Smooth muscle cell (in vitro differentiated cells): ENCODE data around the gene RSPO4. TPM values are rescaled to one million over a fixed set of nuclear protein-coding genes. Genes with fewer than 3 reads are reported as not detected.

Experiments
- DNase-seq: peaks from one replicate; lab custom pipeline; 2025; ENCODE audit not compliant: unreplicated experiment; lab: John Stamatoyannopoulos, UW
- H2AFZ ChIP-seq: fragments of 200-600 bp; sonication (generic); 2 replicates; pipeline ENCODE4 v1.6.0; 2016; ENCODE audit warnings: antibody characterized with exemption, low read depth, mild to moderate bottlenecking
- H3F3A ChIP-seq: fragments of 200-600 bp; sonication (generic); 2 replicates; pipeline ENCODE4 v1.6.0; 2017; ENCODE audit warnings: antibody characterized with exemption, low read depth
- H3K27ac ChIP-seq: fragments of 200-600 bp; sonication (generic); 2 replicates; pipeline ENCODE4 v1.5.1; 2016; ENCODE audit warnings: low read depth, mild to moderate bottlenecking
- H3K27me3 ChIP-seq: fragments of 200-600 bp; sonication (generic); 2 replicates; pipeline ENCODE4 v1.6.1; 2016; ENCODE audit warnings: low read depth, mild to moderate bottlenecking
- H3K36me3 ChIP-seq: fragments of 200-600 bp; sonication (generic); 2 replicates; pipeline ENCODE4 v1.5.1; 2016; ENCODE audit warnings: low read depth
- H3K4me1 ChIP-seq: fragments of 200-600 bp; sonication (generic); 2 replicates; pipeline ENCODE4 v1.5.1; 2016; ENCODE audit warnings: low read depth
- H3K4me2 ChIP-seq: fragments of 200-600 bp; sonication (generic); 2 replicates; pipeline ENCODE4 v1.6.0; 2016; ENCODE audit warnings: mild to moderate bottlenecking
- H3K4me3 ChIP-seq: fragments of 200-600 bp; sonication (generic); 2 replicates; pipeline ENCODE4 v1.5.1; 2016; ENCODE audit warnings: mild to moderate bottlenecking
- H3K79me2 ChIP-seq: fragments of 200-600 bp; sonication (generic); 2 replicates; pipeline ENCODE4 v1.6.0; 2016; ENCODE audit warnings: low read depth, mild to moderate bottlenecking
- H3K9ac ChIP-seq: fragments of 200-600 bp; sonication (generic); 2 replicates; pipeline ENCODE4 v1.6.0; 2016; ENCODE audit warnings: low read depth
- H3K9me3 ChIP-seq: fragments of 200-600 bp; sonication (generic); replicated peaks from 2 replicates; pipeline ENCODE4 v1.5.1; 2016; ENCODE audit warnings: low read depth
- H4K20me1 ChIP-seq: fragments of 200-600 bp; sonication (generic); 2 replicates; pipeline ENCODE4 v1.6.0; 2016; ENCODE audit warnings: low read depth
- WGBS: methylation state at CpG from one replicate; pipeline ENCODE4 v1.1.7; 2016; ENCODE audit warnings: low lambda C conversion rate; 5-methylcytosine and 5-hydroxymethylcytosine counted together
- polyA plus RNA-seq: library from polyadenylated mRNA; unstranded; fragments of >200 nt; fragmentation: Nextera tagmentation; extraction: Ambion mirVana; gene quantifications from 2 replicates; pipeline ENCODE4 v1.2.1, GENCODE V29; 2016
- total RNA-seq: library from RNA; depleted of rRNA; stranded (reverse); fragments of >200 nt; gene quantifications from 2 replicates; pipeline ENCODE4 v1.2.3, GENCODE V29; 2014
- TF ChIP-seq, protein P1 (sequence below): fragments of 200-600 bp; sonication (generic); IDR thresholded peaks from 2 replicates; pipeline ENCODE4 v1.5.1; 2017; ENCODE audit warnings: borderline replicate concordance, mild to moderate bottlenecking, antibody characterized with exemption; ENCODE audit not compliant: insufficient read depth, poor library complexity, severe bottlenecking

RSPO4 gene
- total and polyA plus RNA-seq, 2 experiments from 2014 or later = 1.3 to 5.0 TPM

GRCh38 chr20:944148-944547, 58.0 kb downstream of the RSPO4 start:
- no peak for DNase-seq
- H3K4me2 ChIP-seq = no peak overlapping the region

GRCh38 chr20:942611-943010, 59.5 kb downstream of the RSPO4 start:
- DNase-seq = no peak
- no peak overlapping the region for H3K27ac ChIP-seq
- no peaks in the 10 kb centered on the region for H3K79me2 ChIP-seq
- H3K27me3 ChIP-seq = no peaks in the 10 kb centered on the region
- H3K9me3 ChIP-seq = no peaks in the 10 kb centered on the region
- no peaks in the 10 kb centered on the region for H3F3A ChIP-seq
- no peak overlapping the region for H2AFZ ChIP-seq
- TF ChIP-seq, protein P1, sequence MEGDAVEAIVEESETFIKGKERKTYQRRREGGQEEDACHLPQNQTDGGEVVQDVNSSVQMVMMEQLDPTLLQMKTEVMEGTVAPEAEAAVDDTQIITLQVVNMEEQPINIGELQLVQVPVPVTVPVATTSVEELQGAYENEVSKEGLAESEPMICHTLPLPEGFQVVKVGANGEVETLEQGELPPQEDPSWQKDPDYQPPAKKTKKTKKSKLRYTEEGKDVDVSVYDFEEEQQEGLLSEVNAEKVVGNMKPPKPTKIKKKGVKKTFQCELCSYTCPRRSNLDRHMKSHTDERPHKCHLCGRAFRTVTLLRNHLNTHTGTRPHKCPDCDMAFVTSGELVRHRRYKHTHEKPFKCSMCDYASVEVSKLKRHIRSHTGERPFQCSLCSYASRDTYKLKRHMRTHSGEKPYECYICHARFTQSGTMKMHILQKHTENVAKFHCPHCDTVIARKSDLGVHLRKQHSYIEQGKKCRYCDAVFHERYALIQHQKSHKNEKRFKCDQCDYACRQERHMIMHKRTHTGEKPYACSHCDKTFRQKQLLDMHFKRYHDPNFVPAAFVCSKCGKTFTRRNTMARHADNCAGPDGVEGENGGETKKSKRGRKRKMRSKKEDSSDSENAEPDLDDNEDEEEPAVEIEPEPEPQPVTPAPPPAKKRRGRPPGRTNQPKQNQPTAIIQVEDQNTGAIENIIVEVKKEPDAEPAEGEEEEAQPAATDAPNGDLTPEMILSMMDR = no peak
- no peaks in the 10 kb centered on the region for H4K20me1 ChIP-seq
- no peak overlapping the region for H3K4me2 ChIP-seq
- WGBS = 90% methylated on average over 7 of the region's 7 CpGs
- H3K4me3 ChIP-seq = no peak overlapping the region
- H3K36me3 ChIP-seq = no peaks in the 10 kb centered on the region
- H3K4me1 ChIP-seq = no peaks in the 10 kb centered on the region
- no peak overlapping the region for H3K9ac ChIP-seq

More at GRCh38 chr20:944148-944547, 58.0 kb downstream of the RSPO4 start:
- TF ChIP-seq, protein P1 = no peak
- Histone ChIP-seq H3K79me2 (no peaks in the 10 kb centered on the region), H2AFZ (no peak overlapping the region), H3K4me3 (no peak overlapping the region), H3K4me1 (no peaks in the 10 kb centered on the region), H3K27me3 (no peaks in the 10 kb centered on the region), H3K36me3 (no peaks in the 10 kb centered on the region), H4K20me1 (no peaks in the 10 kb centered on the region), H3K27ac (no peak overlapping the region), H3F3A (no peaks in the 10 kb centered on the region), H3K9me3 (no peaks in the 10 kb centered on the region), H3K9ac (no peak overlapping the region)
- WGBS = 92% methylated on average over 9 of the region's 9 CpGs

DNA sequence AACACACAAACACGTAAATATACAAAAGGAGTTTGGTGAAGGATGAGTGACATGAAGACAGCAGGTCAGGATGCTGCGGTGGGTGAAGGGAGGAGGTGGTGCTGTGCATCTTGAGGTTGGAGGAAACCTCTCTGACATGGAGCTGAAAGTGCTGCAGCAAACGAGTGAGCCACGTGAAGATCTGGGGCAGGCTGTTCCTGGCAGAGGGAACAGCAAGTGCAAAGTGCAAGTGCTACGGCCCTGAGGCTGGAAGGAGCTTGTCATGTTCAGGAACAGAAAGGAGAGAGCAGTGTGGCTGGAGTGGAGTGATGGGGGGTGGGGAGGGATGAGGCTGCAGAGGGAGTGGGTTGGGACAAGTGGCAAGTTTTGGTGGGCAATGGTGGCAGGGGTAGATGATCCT, 61.2 kb downstream of the RSPO4 start:
- WGBS = 81% methylated on average over 5 of the region's 5 CpGs
- no peaks in the 10 kb centered on the region for H3K36me3 ChIP-seq
- no peak overlapping the region for H3K9ac ChIP-seq
- no peak overlapping the region for H3K4me3 ChIP-seq
- H3K4me1 ChIP-seq = no peaks in the 10 kb centered on the region
- no peak overlapping the region for H2AFZ ChIP-seq
- no peak overlapping the region for H3K4me2 ChIP-seq
- H3K9me3 ChIP-seq = no peaks in the 10 kb centered on the region
- H3F3A ChIP-seq = no peaks in the 10 kb centered on the region
- TF ChIP-seq, protein P1 = no peak
- no peaks in the 10 kb centered on the region for H3K79me2 ChIP-seq
- DNase-seq = no peak
- no peak overlapping the region for H3K27ac ChIP-seq
- no peaks in the 10 kb centered on the region for H4K20me1 ChIP-seq
- no peaks in the 10 kb centered on the region for H3K27me3 ChIP-seq

GRCh38 chr20:939606-940005, 62.5 kb downstream of the RSPO4 start:
- Histone ChIP-seq H2AFZ (no peak overlapping the region), H3K4me1 (no peaks in the 10 kb centered on the region), H3K79me2 (no peaks in the 10 kb centered on the region), H3K4me2 (no peak overlapping the region), H3F3A (no peaks in the 10 kb centered on the region), H3K4me3 (no peak overlapping the region), H3K27me3 (no peaks in the 10 kb centered on the region), H3K9me3 (no peaks in the 10 kb centered on the region), H3K9ac (no peak overlapping the region), H3K36me3 (no peaks in the 10 kb centered on the region), H4K20me1 (no peaks in the 10 kb centered on the region), H3K27ac (no peak overlapping the region)
- TF ChIP-seq, protein P1 = no peak
- WGBS = 88% methylated on average over 5 of the region's 5 CpGs
- DNase-seq = no peak
